Measurements from ENCODE around the gene CCNL2.

CCNL2 gene

GRCh38 chr1:1340791-1341548 lies 58.2 kb downstream of the CCNL2 start:
- no peak for DNase-seq

DNA sequence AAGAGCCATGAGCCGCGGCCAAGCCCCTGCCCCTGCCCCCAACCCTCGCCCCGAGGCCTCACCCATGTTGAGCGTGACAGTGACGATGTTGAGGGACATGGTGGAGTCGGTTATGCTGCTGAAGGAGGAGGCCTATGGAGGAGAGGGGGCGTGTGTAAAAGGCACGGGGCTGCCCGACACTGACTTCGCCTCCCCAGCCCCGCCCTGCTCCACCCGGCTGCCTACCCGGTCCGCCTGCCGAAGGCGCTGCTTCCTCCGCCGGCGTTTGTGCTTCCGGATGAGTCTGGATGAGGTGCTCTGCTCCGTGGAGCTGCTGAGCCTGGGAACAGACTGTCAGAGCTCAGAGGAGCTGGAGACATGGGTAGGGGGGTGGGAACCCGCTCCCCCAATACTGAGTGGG lies 59.0 kb downstream of the CCNL2 start:
- no peak for DNase-seq

DNA sequence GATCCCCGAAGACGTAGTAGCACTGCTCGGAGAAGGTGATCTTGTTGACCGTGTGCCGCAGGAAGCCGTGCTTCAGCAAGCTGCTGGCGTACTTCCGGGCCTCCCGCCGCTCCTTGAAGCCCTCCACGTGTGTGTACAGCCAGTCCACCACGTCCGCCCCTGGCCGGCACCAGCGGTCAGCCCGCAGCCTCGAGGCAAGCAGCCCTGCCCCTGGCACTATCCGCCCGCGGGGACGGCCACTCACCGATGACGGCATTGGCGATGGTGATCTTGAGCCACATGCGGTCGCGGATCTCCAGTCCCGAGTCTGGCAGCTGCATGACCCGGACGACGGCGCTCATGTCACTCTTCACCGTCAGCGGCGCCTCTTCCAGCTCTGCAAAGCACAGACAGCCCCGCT lies 60.9 kb downstream of the CCNL2 start:
- no peak for DNase-seq

- DNase-seq = no peak
These were observed 61.4 kb downstream of the CCNL2 start for GRCh38 chr1:1337793-1338147.

DNA sequence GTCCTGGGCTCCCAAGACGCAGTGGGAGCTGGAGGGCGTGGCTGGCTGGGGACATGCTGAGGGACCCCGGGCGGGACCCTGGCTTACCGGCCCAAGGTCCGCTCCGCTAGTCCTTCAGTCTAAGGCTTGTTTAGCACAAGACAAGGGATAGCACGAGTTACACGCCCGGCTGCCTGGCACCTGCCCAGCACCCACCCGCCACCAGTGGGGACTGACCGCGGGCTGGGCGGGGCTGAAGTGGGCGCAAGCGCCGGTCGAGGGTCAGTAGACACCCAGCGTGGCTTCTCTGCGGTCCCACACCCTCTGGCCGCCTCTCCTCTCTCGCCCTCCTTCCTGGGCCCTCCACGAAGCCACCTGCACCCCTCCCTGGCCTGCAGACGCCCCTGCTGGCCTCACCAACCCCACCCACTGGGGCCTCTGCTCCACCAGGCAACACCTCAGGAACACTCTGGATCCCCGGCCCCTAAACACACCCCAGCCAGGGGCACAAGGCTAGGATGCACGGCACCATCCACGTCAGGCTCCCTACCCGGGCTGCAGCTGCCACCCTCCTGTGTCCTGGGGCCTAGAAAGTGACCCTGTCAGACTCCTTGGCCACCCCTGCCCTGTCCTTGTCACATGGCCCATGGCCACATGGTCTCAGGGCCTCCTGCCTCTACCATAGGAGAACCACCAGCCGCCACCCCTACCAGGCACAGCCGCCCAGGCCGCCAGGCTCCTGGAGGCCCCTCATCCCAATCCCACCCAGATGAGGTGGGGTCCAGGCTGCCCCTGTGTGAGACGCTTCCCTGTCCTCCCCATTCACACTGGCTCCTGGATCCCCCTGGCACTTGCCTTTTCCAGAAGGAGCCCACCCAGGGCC lies 62.0 kb downstream of the CCNL2 start:
- DNase-seq = no peak

GRCh38 chr1:1336446-1336845 lies 62.7 kb downstream of the CCNL2 start:
- no peak for DNase-seq

- DNase-seq = no peak
These were observed 63.3 kb downstream of the CCNL2 start for GRCh38 chr1:1335792-1336248.

Data from NCI-H2171 treated with DMSO at 0.1 percent for 48 hours (cell line).